Peyer's patch (tissue), 4 donors: Measurements from ENCODE around the gene MTRFR. TPM values are rescaled to one million over a fixed set of nuclear protein-coding genes. Genes with fewer than 3 reads are reported as not detected.

Source experiments
- DNase-seq, 3 donors: peaks; one replicate each; pipeline ENCODE4 v3.0.0-alpha.2; 2017 to 2019
- H3K27ac ChIP-seq, 4 donors: fragments of 200-600 bp; sonication (generic); one replicate each; pipeline ENCODE4 v1.5.1; 2016 to 2019
- H3K27me3 ChIP-seq, 2 donors: fragments of 200-600 bp; sonication (generic); one replicate each; pipeline ENCODE4 v1.5.1; 2019
- H3K36me3 ChIP-seq, 3 donors: fragments of 200-600 bp; sonication (generic); one replicate each; pipeline ENCODE4 v1.5.1; 2016 to 2019
- H3K4me1 ChIP-seq, 4 donors: fragments of 200-600 bp; sonication (generic); one replicate each; pipeline ENCODE4 v1.5.1; 2016 to 2019
- H3K4me3 ChIP-seq, 4 donors: fragments of 200-600 bp; sonication (generic); 1 replicate in 3 of 4; 2 replicates in 1 of 4; pipeline ENCODE4 v1.5.1; 2016 to 2019; ENCODE audit warnings: mild to moderate bottlenecking in 1 of 4
- H3K9me3 ChIP-seq, 4 donors: fragments of 200-600 bp; sonication (generic); one replicate each; pipeline ENCODE4 v1.5.1; 2016 to 2019; ENCODE audit warnings: mild to moderate bottlenecking in 1 of 4
- CTCF ChIP-seq, 6 experiments: fragments of 450-650 bp in 4 of 6; fragments of 200-600 bp in 2 of 6; sonication (generic) in 1 of 6; IDR thresholded peaks; one replicate each; pipeline ENCODE4 v1.5.1; 2017 to 2019; ENCODE audit warnings: antibody characterized with exemption in 6 of 6, mild to moderate bottlenecking in 3 of 6, moderate library complexity in 1 of 6
- POLR2A ChIP-seq, 2 donors: fragments of 450-650 bp; IDR thresholded peaks; one replicate each; pipeline ENCODE4 v1.5.1; 2017; ENCODE audit warnings: antibody characterized with exemption in 2 of 2, mild to moderate bottlenecking in 2 of 2, moderate library complexity in 2 of 2
- total RNA-seq, 4 donors: library from RNA; depleted of rRNA; stranded (reverse); fragments of >200 nt; gene quantifications; one replicate each; pipeline ENCODE4 v1.1.0, GENCODE V29; 2016

MTRFR gene
- total RNA-seq, 4 donors from 2014 or later: 10.2 to 23.1 (median 17.1) TPM

GRCh38 chr12:123253641-123254459 lies 20.6 kb downstream of the MTRFR start:
- DNase-seq: peak in 1 of 3 donors; percentile 41
- H3K27ac ChIP-seq: no peak overlapping the region
- H3K9me3 ChIP-seq: no peaks in the 10 kb centered on the region
- H3K4me3 ChIP-seq: no peak overlapping the region
- no peaks in the 10 kb centered on the region for H3K27me3 ChIP-seq
- H3K36me3 ChIP-seq: peaks cover 0 to 49% (median 0%) of the 10 kb centered on the region in 3 donors
- H3K4me1 ChIP-seq: peaks cover 0 to 20% (median 2%) of the 10 kb centered on the region in 4 donors
- no peak for TF ChIP-seq POLR2A (IDR thresholded peaks at IDR 0.05)
- no peak for TF ChIP-seq CTCF (IDR thresholded peaks at IDR 0.05)

- Histone ChIP-seq H3K27ac (no peak overlapping the region), H3K36me3 (peaks cover 0 to 56% (median 0%) of the 10 kb centered on the region in 3 donors), H3K4me1 (peaks cover 0 to 20% (median 2%) of the 10 kb centered on the region in 4 donors), H3K4me3 (no peak overlapping the region), H3K27me3 (no peaks in the 10 kb centered on the region), H3K9me3 (no peaks in the 10 kb centered on the region)
- TF ChIP-seq POLR2A (IDR thresholded peaks at IDR 0.05) (no peak), CTCF (IDR thresholded peaks at IDR 0.05) (no peak)
- no peak for DNase-seq
These were observed 21.7 kb downstream of the MTRFR start for GRCh38 chr12:123254853-123255446.

- peaks cover 0 to 87% (median 0%) of the 10 kb centered on the region in 3 donors for H3K36me3 ChIP-seq
- H3K4me1 ChIP-seq: no peaks in the 10 kb centered on the region
- H3K27me3 ChIP-seq: no peaks in the 10 kb centered on the region
- no peak overlapping the region for H3K27ac ChIP-seq
- H3K9me3 ChIP-seq: no peaks in the 10 kb centered on the region
- TF ChIP-seq POLR2A (IDR thresholded peaks at IDR 0.05): no peak
- no peak for TF ChIP-seq CTCF (IDR thresholded peaks at IDR 0.05)
- DNase-seq: no peak
- no peak overlapping the region for H3K4me3 ChIP-seq
These were observed 25.4 kb downstream of the MTRFR start for GRCh38 chr12:123258593-123258992.

- Histone ChIP-seq H3K4me3 (no peak overlapping the region), H3K27ac (no peak overlapping the region), H3K9me3 (no peaks in the 10 kb centered on the region), H3K27me3 (no peaks in the 10 kb centered on the region), H3K4me1 (no peaks in the 10 kb centered on the region), H3K36me3 (peaks cover 0 to 82% (median 0%) of the 10 kb centered on the region in 3 donors)
- TF ChIP-seq POLR2A (IDR thresholded peaks at IDR 0.05): no peak
- no peak for TF ChIP-seq CTCF (IDR thresholded peaks at IDR 0.05)
- no peak for DNase-seq
These were observed 26.8 kb downstream of the MTRFR start for GRCh38 chr12:123260081-123260480.

- H3K9me3 ChIP-seq: no peaks in the 10 kb centered on the region
- no peaks in the 10 kb centered on the region for H3K4me1 ChIP-seq
- H3K27me3 ChIP-seq: no peaks in the 10 kb centered on the region
- DNase-seq: no peak
- H3K4me3 ChIP-seq: no peak overlapping the region
- TF ChIP-seq CTCF (IDR thresholded peaks at IDR 0.05) (no peak), POLR2A (IDR thresholded peaks at IDR 0.05) (no peak)
- peaks cover 0 to 77% (median 0%) of the 10 kb centered on the region in 3 donors for H3K36me3 ChIP-seq
- no peak overlapping the region for H3K27ac ChIP-seq
These were observed 28.0 kb downstream of the MTRFR start for GRCh38 chr12:123261196-123261595.
